Tongue (tissue), 2 donors: ENCODE data around the gene NDST3. TPM values are rescaled to one million over a fixed set of nuclear protein-coding genes. Genes with fewer than 3 reads are reported as not detected.
"Not testable (repeated sequence)": the region's sequence is repeated elsewhere in the genome, so short reads cannot be mapped to it uniquely, and the experiment has no call there.

Experiments used
- DNase-seq: peaks from one replicate; pipeline ENCODE4 v3.0.0-alpha.2; 2015
- total RNA-seq: library from RNA; depleted of rRNA; stranded (reverse); fragments of >200 nt; gene quantifications from one replicate; pipeline ENCODE4 v1.2.3, GENCODE V29; 2014

NDST3 gene
- total RNA-seq, 1 donor from 2014 or later, result not detected

GRCh38 chr4:118276580-118276979 lies 242.3 kb downstream of the NDST3 start:
- no peak for DNase-seq

- DNase-seq, result no peak
These were observed 243.0 kb downstream of the NDST3 start for GRCh38 chr4:118277243-118277642.

- DNase-seq, result peak; percentile 99
These were observed 244.4 kb downstream of the NDST3 start for GRCh38 chr4:118278473-118279274.

- no peak for DNase-seq
These were observed 245.0 kb downstream of the NDST3 start for GRCh38 chr4:118279328-118279727.

GRCh38 chr4:118279920-118280432 lies 245.7 kb downstream of the NDST3 start:
- DNase-seq, result no peak

- DNase-seq, result peak; percentile 80
These were observed 246.4 kb downstream of the NDST3 start for GRCh38 chr4:118280501-118281218.

GRCh38 chr4:118281611-118282442 lies 247.5 kb downstream of the NDST3 start:
- peak; percentile 40 for DNase-seq

GRCh38 chr4:118282692-118283091 lies 248.4 kb downstream of the NDST3 start:
- DNase-seq, result no peak

- no peak for DNase-seq
These were observed 249.9 kb downstream of the NDST3 start for GRCh38 chr4:118284169-118284568.

- DNase-seq, result no peak
These were observed 251.6 kb downstream of the NDST3 start for GRCh38 chr4:118285931-118286330.

- no peak for DNase-seq
These were observed 252.4 kb downstream of the NDST3 start for GRCh38 chr4:118286685-118287084.

- peak; percentile 47 for DNase-seq
These were observed 253.6 kb downstream of the NDST3 start for GRCh38 chr4:118287711-118288451.

- DNase-seq, result peak; percentile 27
These were observed 255.5 kb downstream of the NDST3 start for GRCh38 chr4:118289794-118290193.

GRCh38 chr4:118290951-118291350 lies 256.7 kb downstream of the NDST3 start:
- DNase-seq, result no peak

- DNase-seq, result no peak
These were observed 262.4 kb downstream of the NDST3 start for GRCh38 chr4:118296729-118297128.

- DNase-seq, result not testable (repeated sequence)
These were observed 265.3 kb downstream of the NDST3 start for GRCh38 chr4:118299619-118300018.

- DNase-seq, result peak; percentile 28
These were observed 273.4 kb downstream of the NDST3 start for GRCh38 chr4:118307643-118308042.
